Body of pancreas (tissue), 4 donors: ENCODE measurements around the gene RSBN1L.

ENCODE experiments used
- POLR2A ChIP-seq, 3 donors: fragments of 450-650 bp; IDR thresholded peaks; one replicate each; pipeline ENCODE4 v1.6.1; 2016; ENCODE audit warnings: antibody characterized with exemption in 3 of 3, mild to moderate bottlenecking in 2 of 3
- TF ChIP-seq, protein P1 (sequence below), 7 experiments: fragments of 450-650 bp in 4 of 7; fragments of 200-600 bp in 3 of 7; sonication (generic) in 3 of 7; IDR thresholded peaks; one replicate each; pipeline ENCODE4 v1.5.1; 2016 to 2019; ENCODE audit warnings: antibody characterized with exemption in 7 of 7

GRCh38 chr7:77791956-77792355, 95.7 kb downstream of the RSBN1L start:
- TF ChIP-seq, protein P1, sequence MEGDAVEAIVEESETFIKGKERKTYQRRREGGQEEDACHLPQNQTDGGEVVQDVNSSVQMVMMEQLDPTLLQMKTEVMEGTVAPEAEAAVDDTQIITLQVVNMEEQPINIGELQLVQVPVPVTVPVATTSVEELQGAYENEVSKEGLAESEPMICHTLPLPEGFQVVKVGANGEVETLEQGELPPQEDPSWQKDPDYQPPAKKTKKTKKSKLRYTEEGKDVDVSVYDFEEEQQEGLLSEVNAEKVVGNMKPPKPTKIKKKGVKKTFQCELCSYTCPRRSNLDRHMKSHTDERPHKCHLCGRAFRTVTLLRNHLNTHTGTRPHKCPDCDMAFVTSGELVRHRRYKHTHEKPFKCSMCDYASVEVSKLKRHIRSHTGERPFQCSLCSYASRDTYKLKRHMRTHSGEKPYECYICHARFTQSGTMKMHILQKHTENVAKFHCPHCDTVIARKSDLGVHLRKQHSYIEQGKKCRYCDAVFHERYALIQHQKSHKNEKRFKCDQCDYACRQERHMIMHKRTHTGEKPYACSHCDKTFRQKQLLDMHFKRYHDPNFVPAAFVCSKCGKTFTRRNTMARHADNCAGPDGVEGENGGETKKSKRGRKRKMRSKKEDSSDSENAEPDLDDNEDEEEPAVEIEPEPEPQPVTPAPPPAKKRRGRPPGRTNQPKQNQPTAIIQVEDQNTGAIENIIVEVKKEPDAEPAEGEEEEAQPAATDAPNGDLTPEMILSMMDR (IDR thresholded peaks at IDR 0.05): no peak
- TF ChIP-seq POLR2A (IDR thresholded peaks at IDR 0.05): no peak
